GM18867 (cell line): ENCODE data around the gene SMC2.

Source experiments
- ATAC-seq: cut with Tn5 transposase; IDR thresholded peaks from one replicate; pipeline ENCODE4 v1.9.1; 2021; ENCODE audit warnings: mild to moderate bottlenecking, moderate library complexity; ENCODE audit not compliant: unreplicated experiment

Gene SMC2

GRCh38 chr9:104099630-104100029 lies 5.5 kb downstream of the SMC2 start:
- no peak for ATAC-seq

DNA sequence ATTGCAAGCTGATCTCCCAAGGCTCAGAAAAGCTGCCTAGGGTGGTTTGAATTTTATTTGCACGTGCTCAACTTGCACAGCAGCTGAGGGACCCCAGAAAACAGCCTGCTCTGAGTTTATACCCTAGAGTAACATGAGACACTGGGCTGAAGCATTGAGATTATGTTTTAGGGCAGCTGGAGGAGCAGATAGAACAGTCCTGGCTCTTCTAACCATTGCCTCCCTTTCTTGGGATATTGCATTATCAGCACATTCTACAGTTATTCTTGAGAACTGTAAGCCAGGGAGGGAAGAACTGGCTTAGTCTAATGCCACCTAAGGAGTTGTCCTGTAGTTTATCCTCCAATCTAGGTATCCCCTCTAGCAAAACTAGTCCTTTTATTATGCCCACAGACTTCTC lies 10.3 kb downstream of the SMC2 start:
- no peak for ATAC-seq

GRCh38 chr9:104107799-104108198 lies 13.7 kb downstream of the SMC2 start:
- no peak for ATAC-seq

GRCh38 chr9:104108315-104108714 lies 14.2 kb downstream of the SMC2 start:
- ATAC-seq, result no peak

- no peak for ATAC-seq
Measured at GRCh38 chr9:104110509-104110908, 16.4 kb downstream of the SMC2 start.

GRCh38 chr9:104118916-104119315 lies 24.8 kb downstream of the SMC2 start:
- ATAC-seq, result no peak

GRCh38 chr9:104121022-104121421 lies 26.9 kb downstream of the SMC2 start:
- no peak for ATAC-seq

GRCh38 chr9:104138243-104138868 lies 44.2 kb downstream of the SMC2 start:
- ATAC-seq, result no peak

DNA sequence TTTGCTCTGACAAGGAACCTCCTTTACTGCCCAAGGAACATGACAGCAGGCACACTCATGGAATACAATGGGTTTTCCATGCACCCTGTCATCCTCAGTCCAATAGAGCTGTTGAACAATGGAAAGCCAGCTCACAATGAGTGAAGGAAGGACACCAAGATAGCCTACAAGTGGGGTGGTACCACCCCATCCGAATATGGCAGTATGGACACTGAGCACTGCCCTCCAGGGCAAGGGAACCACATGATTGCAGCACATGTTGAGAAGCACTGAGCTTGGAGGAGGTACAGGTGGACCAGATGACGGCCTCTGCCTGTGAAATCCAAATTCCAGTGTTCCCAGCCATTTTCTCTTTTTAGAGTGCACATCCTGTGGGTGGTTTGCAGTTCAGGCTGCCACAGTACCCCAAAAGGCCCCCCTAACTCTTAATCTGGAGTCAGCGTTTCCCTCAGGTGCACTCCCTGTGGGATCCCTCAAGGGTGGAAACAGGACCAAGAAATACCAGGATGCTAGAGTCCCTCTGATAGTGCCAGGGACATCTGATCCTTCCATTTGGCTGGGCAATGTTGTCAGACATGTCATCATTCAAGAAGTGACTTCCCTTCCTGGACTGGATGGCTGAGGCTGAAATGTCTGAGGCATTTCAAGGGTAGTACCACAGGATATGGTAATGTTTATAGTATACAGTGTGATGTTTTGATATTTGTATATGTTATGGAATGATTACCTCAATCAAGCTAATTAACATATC lies 48.9 kb downstream of the SMC2 start:
- ATAC-seq, result no peak

GRCh38 chr9:104143550-104143910 lies 49.4 kb downstream of the SMC2 start:
- ATAC-seq, result no peak

- no peak for ATAC-seq
Measured at GRCh38 chr9:104144336-104144735, 50.2 kb downstream of the SMC2 start.

GRCh38 chr9:104173067-104173466 lies 79.0 kb downstream of the SMC2 start:
- ATAC-seq, result no peak

- peak; percentile 55 for ATAC-seq
Measured at GRCh38 chr9:104177003-104177611, 83.0 kb downstream of the SMC2 start.

GRCh38 chr9:104177676-104178075 lies 83.6 kb downstream of the SMC2 start:
- ATAC-seq, result peak; percentile 97
